ENCODE results near the gene EFCAB6. TPM values are rescaled to one million over a fixed set of nuclear protein-coding genes. Genes with fewer than 3 reads are reported as not detected.

The EFCAB6 gene
- total RNA-seq, 4 donors from 2014 or later = 0.68 to 3.7 (median 0.80) TPM; not detected in 1

DNA sequence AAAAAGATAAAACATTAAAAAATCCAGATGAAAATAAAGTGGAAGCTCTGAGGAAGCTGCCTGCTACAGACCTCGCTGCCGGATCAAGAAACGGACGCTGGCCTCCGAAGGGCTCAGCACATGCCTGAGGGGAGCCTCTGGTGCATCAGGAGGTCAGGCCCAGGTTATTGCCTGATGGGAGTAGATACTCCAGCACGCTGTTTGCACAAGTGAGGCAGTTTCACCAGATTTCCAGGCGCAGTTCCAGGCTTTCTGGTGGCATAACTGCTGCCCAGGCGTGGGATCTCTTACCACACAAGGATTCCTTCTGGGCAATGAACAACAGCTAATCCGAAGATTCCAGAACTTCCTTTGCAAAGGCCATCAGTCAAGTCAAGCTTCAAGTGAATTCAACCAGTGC lies 246.1 kb downstream of the EFCAB6 start:
- no peaks in the 10 kb centered on the region for H3K4me1 ChIP-seq
- WGBS, 2 donors (ENCODE audit: low coverage in 1 of 2) = 60 to 70% methylated on average over 5 to 9 of the region's 9 CpGs
- in situ Hi-C loops (cut with MboI; ENCODE audit: low pct_ligation_motif_present in 1 of 4, low pct_unique_long_range_greater_than_20kb in 1 of 4, low sequenced_read_pairs in 3 of 4) (no loop called here), intact Hi-C loops (cut with DNase I; ENCODE audit: low total_unique reads) (no loop called here)
- TF ChIP-seq, protein P1, sequence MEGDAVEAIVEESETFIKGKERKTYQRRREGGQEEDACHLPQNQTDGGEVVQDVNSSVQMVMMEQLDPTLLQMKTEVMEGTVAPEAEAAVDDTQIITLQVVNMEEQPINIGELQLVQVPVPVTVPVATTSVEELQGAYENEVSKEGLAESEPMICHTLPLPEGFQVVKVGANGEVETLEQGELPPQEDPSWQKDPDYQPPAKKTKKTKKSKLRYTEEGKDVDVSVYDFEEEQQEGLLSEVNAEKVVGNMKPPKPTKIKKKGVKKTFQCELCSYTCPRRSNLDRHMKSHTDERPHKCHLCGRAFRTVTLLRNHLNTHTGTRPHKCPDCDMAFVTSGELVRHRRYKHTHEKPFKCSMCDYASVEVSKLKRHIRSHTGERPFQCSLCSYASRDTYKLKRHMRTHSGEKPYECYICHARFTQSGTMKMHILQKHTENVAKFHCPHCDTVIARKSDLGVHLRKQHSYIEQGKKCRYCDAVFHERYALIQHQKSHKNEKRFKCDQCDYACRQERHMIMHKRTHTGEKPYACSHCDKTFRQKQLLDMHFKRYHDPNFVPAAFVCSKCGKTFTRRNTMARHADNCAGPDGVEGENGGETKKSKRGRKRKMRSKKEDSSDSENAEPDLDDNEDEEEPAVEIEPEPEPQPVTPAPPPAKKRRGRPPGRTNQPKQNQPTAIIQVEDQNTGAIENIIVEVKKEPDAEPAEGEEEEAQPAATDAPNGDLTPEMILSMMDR (IDR thresholded peaks at IDR 0.05) = no peak
- TF ChIP-seq EP300 (IDR thresholded peaks at IDR 0.05; ENCODE audit: low read depth) = no peak
- H3K36me3 ChIP-seq = no peaks in the 10 kb centered on the region
- no peaks in the 10 kb centered on the region for H3K9me3 ChIP-seq
- no peak overlapping the region for H3K4me3 ChIP-seq
- DNase-seq = no peak
- no peaks in the 10 kb centered on the region for H3K27me3 ChIP-seq
- H3K27ac ChIP-seq = no peak overlapping the region

DNA sequence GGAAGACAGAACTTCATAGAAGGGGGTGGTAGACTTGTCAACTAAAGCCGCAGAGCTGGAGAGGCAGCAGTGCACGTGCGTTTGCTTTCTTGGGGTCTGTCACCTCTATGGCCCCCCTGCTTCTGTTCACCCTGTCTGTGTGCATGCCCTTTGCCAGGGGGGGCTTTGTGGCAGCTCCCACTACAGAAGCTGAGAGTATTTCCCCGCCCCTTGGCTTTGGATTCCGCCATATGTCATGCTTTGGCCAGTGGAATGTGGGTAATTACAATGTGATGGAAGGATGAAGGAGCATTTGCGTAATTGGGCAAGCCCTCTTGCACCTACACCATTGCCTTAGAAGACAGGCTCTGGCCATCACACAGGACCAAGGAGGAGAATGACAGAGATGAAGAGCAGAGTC lies 247.2 kb downstream of the EFCAB6 start:
- intact Hi-C loops (cut with DNase I; ENCODE audit: low total_unique reads) = no loop called here
- in situ Hi-C loops (cut with MboI; ENCODE audit: low pct_ligation_motif_present in 1 of 4, low pct_unique_long_range_greater_than_20kb in 1 of 4, low sequenced_read_pairs in 3 of 4) = no loop called here
- no peak overlapping the region for H3K4me3 ChIP-seq
- no peaks in the 10 kb centered on the region for H3K27me3 ChIP-seq
- 85% methylated on average over 6 of the region's 6 CpGs; no CpG with 5 or more reads in 1 of the 2 donors for WGBS, 2 donors (ENCODE audit: low coverage in 1 of 2)
- H3K9me3 ChIP-seq = no peaks in the 10 kb centered on the region
- no peak overlapping the region for H3K27ac ChIP-seq
- no peaks in the 10 kb centered on the region for H3K4me1 ChIP-seq
- no peak for TF ChIP-seq POLR2AphosphoS5 (IDR thresholded peaks at IDR 0.05)
- TF ChIP-seq POLR2A (IDR thresholded peaks at IDR 0.05) = no peak
- TF ChIP-seq EP300 (IDR thresholded peaks at IDR 0.05; ENCODE audit: low read depth) = no peak
- TF ChIP-seq, protein P1 (IDR thresholded peaks at IDR 0.05) = no peak
- no peak for DNase-seq
- H3K36me3 ChIP-seq = no peaks in the 10 kb centered on the region

DNA sequence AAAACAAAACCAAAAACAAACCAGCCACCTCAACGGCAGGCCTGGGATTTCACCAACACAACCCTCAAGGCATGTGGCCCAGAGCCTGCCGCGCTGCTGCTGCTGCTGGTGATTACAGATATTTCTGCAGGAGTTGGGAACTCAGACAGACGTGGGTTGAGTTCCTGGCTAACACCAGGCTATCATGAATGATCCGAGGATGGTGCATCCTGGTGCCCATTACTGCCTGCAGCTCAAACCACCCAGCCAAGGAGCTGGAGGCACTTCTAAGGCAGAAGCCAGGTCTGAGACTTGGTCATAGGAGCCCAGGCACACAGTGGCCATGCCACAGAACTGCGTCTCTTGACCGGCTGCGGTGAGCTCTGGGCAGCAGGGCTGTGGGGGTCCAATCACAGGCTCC lies 248.5 kb downstream of the EFCAB6 start:
- TF ChIP-seq POLR2AphosphoS5 (IDR thresholded peaks at IDR 0.05) = no peak
- TF ChIP-seq, protein P1 (IDR thresholded peaks at IDR 0.05) = no peak
- no peak for TF ChIP-seq POLR2A (IDR thresholded peaks at IDR 0.05)
- TF ChIP-seq EP300 (IDR thresholded peaks at IDR 0.05; ENCODE audit: low read depth) = no peak
- H3K36me3 ChIP-seq = no peaks in the 10 kb centered on the region
- H3K4me3 ChIP-seq = no peak overlapping the region
- no peaks in the 10 kb centered on the region for H3K27me3 ChIP-seq
- H3K9me3 ChIP-seq = no peaks in the 10 kb centered on the region
- intact Hi-C loops (cut with DNase I; ENCODE audit: low total_unique reads) (no loop called here), in situ Hi-C loops (cut with MboI; ENCODE audit: low pct_ligation_motif_present in 1 of 4, low pct_unique_long_range_greater_than_20kb in 1 of 4, low sequenced_read_pairs in 3 of 4) (no loop called here)
- no peaks in the 10 kb centered on the region for H3K4me1 ChIP-seq
- no peak for DNase-seq
- WGBS, 2 donors (ENCODE audit: low coverage in 1 of 2) = 90% methylated on average over 8 of the region's 8 CpGs; no CpG with 5 or more reads in 1 of the 2 donors
- H3K27ac ChIP-seq = no peak overlapping the region

DNA sequence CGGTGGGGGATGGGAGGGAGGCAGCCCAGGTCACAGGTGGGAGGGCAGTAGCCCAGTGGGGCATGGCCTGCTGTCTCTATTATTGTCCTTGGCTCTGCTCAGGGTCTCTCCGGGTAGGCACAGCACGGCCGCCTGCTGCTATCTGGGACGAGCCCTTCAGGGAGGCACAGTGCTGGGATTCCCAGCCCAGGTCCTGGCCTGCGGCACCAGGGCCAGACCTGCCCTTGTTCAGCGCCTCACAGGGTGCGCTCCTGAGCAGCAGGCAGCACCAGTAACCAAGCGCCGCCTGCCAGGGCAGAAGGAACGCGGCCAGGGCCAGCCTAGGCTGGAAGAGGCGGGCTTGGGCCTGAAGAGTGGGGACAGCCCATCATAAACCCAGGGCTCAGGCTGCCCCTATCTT lies 249.3 kb downstream of the EFCAB6 start:
- Histone ChIP-seq H3K4me3 (no peak overlapping the region), H3K9me3 (no peaks in the 10 kb centered on the region), H3K4me1 (no peaks in the 10 kb centered on the region), H3K27me3 (no peaks in the 10 kb centered on the region), H3K27ac (no peak overlapping the region), H3K36me3 (no peaks in the 10 kb centered on the region)
- WGBS, 2 donors (ENCODE audit: low coverage in 1 of 2) = 94% methylated on average over 7 of the region's 13 CpGs; no CpG with 5 or more reads in 1 of the 2 donors
- intact Hi-C loops (cut with DNase I; ENCODE audit: low total_unique reads) (no loop called here), in situ Hi-C loops (cut with MboI; ENCODE audit: low pct_ligation_motif_present in 1 of 4, low pct_unique_long_range_greater_than_20kb in 1 of 4, low sequenced_read_pairs in 3 of 4) (no loop called here)
- TF ChIP-seq POLR2AphosphoS5 (IDR thresholded peaks at IDR 0.05) (no peak), EP300 (IDR thresholded peaks at IDR 0.05; ENCODE audit: low read depth) (no peak), POLR2A (IDR thresholded peaks at IDR 0.05) (no peak)
- TF ChIP-seq, protein P1 (IDR thresholded peaks at IDR 0.05) = no peak
- DNase-seq = no peak

Data from transverse colon (tissue), 4 donors.